Motor neuron (in vitro differentiated cells): ENCODE data around the gene ZNF333. TPM values are rescaled to one million over a fixed set of nuclear protein-coding genes. Genes with fewer than 3 reads are reported as not detected.

Source experiments
- ATAC-seq, 8 experiments: fragments of 200-7000 bp; cut with Tn5 transposase; replicated peaks in 6 of 8; 2 replicates each; pipeline ENCODE4 v1.8.0; 2021; ENCODE audit warnings: mild to moderate bottlenecking in 8 of 8, moderate library complexity in 8 of 8
- H3K27ac ChIP-seq, 2 donors: fragments of 250-450 bp; sonication (Bioruptor Pico); 2 replicates each; pipeline ENCODE4 v1.9.0; 2021; ENCODE audit warnings: antibody characterized with exemption in 2 of 2, mild to moderate bottlenecking in 2 of 2, moderate library complexity in 1 of 2
- H3K4me1 ChIP-seq, 2 donors: fragments of 250-450 bp; sonication (Bioruptor Pico); replicated peaks in 1 of 2; 2 replicates each; pipeline ENCODE4 v1.6.1; 2021; ENCODE audit warnings: antibody characterized with exemption in 2 of 2, mild to moderate bottlenecking in 2 of 2, moderate library complexity in 1 of 2
- H3K4me3 ChIP-seq, 5 donors: fragments of 250-450 bp; sonication (Bioruptor Pico); 2 replicates each; pipeline ENCODE4 v1.9.0; 2021; ENCODE audit warnings: antibody characterized with exemption in 5 of 5, mild to moderate bottlenecking in 5 of 5, moderate library complexity in 4 of 5
- WGBS, 10 experiments: fragments of 450-650 bp; shearing (Covaris generic); methylation state at CpG; one replicate each; pipeline ENCODE4 v1.0.0; 2022; 5-methylcytosine and 5-hydroxymethylcytosine counted together
- in situ Hi-C, 9 experiments: fragments of 400-800 bp; cut with MboI; loops; one replicate each; pipeline ENCODE4 v1.15.0; 2021; ENCODE audit warnings: low sequenced_read_pairs in 9 of 9, low pct_unique_long_range_greater_than_20kb in 2 of 9; ENCODE audit not compliant: unreplicated experiment in 9 of 9
- total RNA-seq, 8 experiments: library from RNA; unstranded; fragments of 300-600 nt; gene quantifications; 2 replicates each; pipeline versions ENCODE4 v1.2.3 to v1.2.4, GENCODE V29; 2022

The ZNF333 gene
- total RNA-seq, 8 experiments from 2014 or later: 9.5 to 27.8 (median 19.8) TPM

- H3K4me3 ChIP-seq: no peak within 1 kb of the TSS
- no peaks in the 10 kb centered on the region for H3K4me1 ChIP-seq
- no peak within 1 kb of the TSS for H3K27ac ChIP-seq
- in situ Hi-C loops: no loop called here
- WGBS, 10 experiments: 27 to 100% (median 57%) methylated on average over 2 to 6 of the region's 6 CpGs; no CpG with 5 or more reads in 1 of the 10 experiments
- ATAC-seq: no peak
These were observed 15.1 kb upstream of the ZNF333 start, which contains the start of gene ADGRE3 for GRCh38 chr19:14674764-14675163. TSS of gene ADGRE3 (minus strand) at chr19:14674844. CDS start at chr19:14674770, 74 bp downstream.

GRCh38 chr19:14676762-14677161 is 13.1 kb upstream of the ZNF333 start:
- H3K4me1 ChIP-seq: no peaks in the 10 kb centered on the region
- no peak for ATAC-seq
- in situ Hi-C loops: no loop called here
- no peak overlapping the region for H3K4me3 ChIP-seq
- H3K27ac ChIP-seq: no peak overlapping the region
- 50 to 84% (median 69%) methylated on average over 5 to 10 of the region's 10 CpGs for WGBS, 10 experiments

- 56 to 100% (median 73%) methylated on average over 2 to 6 of the region's 6 CpGs for WGBS, 10 experiments
- Histone ChIP-seq H3K27ac (no peak overlapping the region), H3K4me1 (no peaks in the 10 kb centered on the region), H3K4me3 (no peak overlapping the region)
- in situ Hi-C loops: no loop called here
- ATAC-seq: no peak
These were observed 12.4 kb upstream of the ZNF333 start for GRCh38 chr19:14677464-14677863.

- H3K4me1 ChIP-seq: no peaks in the 10 kb centered on the region
- WGBS, 10 experiments: 55 to 71% (median 62%) methylated on average over 1 to 9 of the region's 9 CpGs; no CpG with 5 or more reads in 1 of the 10 experiments
- no peak overlapping the region for H3K27ac ChIP-seq
- in situ Hi-C loops: no loop called here
- no peak for ATAC-seq
- H3K4me3 ChIP-seq: no peak overlapping the region
These were observed 11.6 kb upstream of the ZNF333 start for GRCh38 chr19:14678199-14678598.

- H3K4me3 ChIP-seq: no peak overlapping the region
- ATAC-seq: no peak
- in situ Hi-C loops: no loop called here
- H3K4me1 ChIP-seq: no peaks in the 10 kb centered on the region
- H3K27ac ChIP-seq: no peak overlapping the region
- 6 to 100% (median 82%) methylated on average over 1 to 2 of the region's 2 CpGs; no CpG with 5 or more reads in 3 of the 10 experiments for whole genome bisulfite sequencing, 10 experiments
These were observed 7.8 kb upstream of the ZNF333 start for GRCh38 chr19:14682084-14682483.

- in situ Hi-C loops: no loop called here
- Histone ChIP-seq H3K27ac (no peak overlapping the region), H3K4me3 (no peak overlapping the region), H3K4me1 (no peaks in the 10 kb centered on the region)
- WGBS, 10 experiments: 0 to 60% (median 12%) methylated on average over 1 to 3 of the region's 3 CpGs; no CpG with 5 or more reads in 2 of the 10 experiments
- ATAC-seq: no peak
These were observed 6.4 kb upstream of the ZNF333 start for GRCh38 chr19:14683439-14683838.

GRCh38 chr19:14686411-14686810 is 3.4 kb upstream of the ZNF333 start:
- H3K4me1 ChIP-seq: peaks cover 6 to 12% of the 10 kb centered on the region in 2 donors
- in situ Hi-C loops: loop anchor here in 1 of 9 experiments (5.0 kb wide), 1 partner anchor 114 kb away; the partner anchor contains the start of gene NDUFB7
- WGBS, 10 experiments: 10 to 82% (median 35%) methylated on average over 1 to 3 of the region's 3 CpGs; no CpG with 5 or more reads in 3 of the 10 experiments
- H3K4me3 ChIP-seq: no peak overlapping the region
- no peak for ATAC-seq
- H3K27ac ChIP-seq: no peak overlapping the region

- no peak for ATAC-seq
- Histone ChIP-seq H3K27ac (no peak overlapping the region), H3K4me1 (peaks cover 6 to 8% of the 10 kb centered on the region in 2 donors), H3K4me3 (no peak overlapping the region)
- in situ Hi-C loops: no loop called here
- 20 to 100% (median 81%) methylated on average over 1 to 11 of the region's 13 CpGs; no CpG with 5 or more reads in 1 of the 10 experiments for WGBS, 10 experiments
These were observed 4.9 kb downstream of the ZNF333 start for GRCh38 chr19:14694641-14695266.

GRCh38 chr19:14695471-14695870 is 5.6 kb downstream of the ZNF333 start:
- WGBS, 10 experiments: 40 to 100% (median 91%) methylated on average over 1 to 3 of the region's 5 CpGs; no CpG with 5 or more reads in 4 of the 10 experiments
- no peak for ATAC-seq
- Histone ChIP-seq H3K27ac (no peak overlapping the region), H3K4me3 (no peak overlapping the region), H3K4me1 (peaks cover 6 to 8% of the 10 kb centered on the region in 2 donors)
- in situ Hi-C loops: no loop called here

GRCh38 chr19:14699641-14700040 is 9.8 kb downstream of the ZNF333 start:
- H3K27ac ChIP-seq: no peak overlapping the region
- in situ Hi-C loops: no loop called here
- WGBS, 10 experiments: 71 to 98% (median 93%) methylated on average over 2 to 7 of the region's 8 CpGs; no CpG with 5 or more reads in 4 of the 10 experiments
- no peak overlapping the region for H3K4me3 ChIP-seq
- no peak for ATAC-seq
- no peaks in the 10 kb centered on the region for H3K4me1 ChIP-seq

- in situ Hi-C loops: no loop called here
- no peaks in the 10 kb centered on the region for H3K4me1 ChIP-seq
- H3K4me3 ChIP-seq: no peak overlapping the region
- no peak overlapping the region for H3K27ac ChIP-seq
- ATAC-seq: no peak
- 92 to 100% (median 97%) methylated on average over 1 to 5 of the region's 9 CpGs; no CpG with 5 or more reads in 4 of the 10 experiments for WGBS, 10 experiments
These were observed 11.0 kb downstream of the ZNF333 start for GRCh38 chr19:14700711-14701375.

- no peak for ATAC-seq
- in situ Hi-C loops: no loop called here
- H3K4me3 ChIP-seq: no peak overlapping the region
- H3K4me1 ChIP-seq: no peaks in the 10 kb centered on the region
- 40 to 100% (median 95%) methylated on average over 1 to 3 of the region's 6 CpGs for WGBS, 10 experiments
- no peak overlapping the region for H3K27ac ChIP-seq
These were observed 14.0 kb downstream of the ZNF333 start for GRCh38 chr19:14703833-14704232.

- no peak overlapping the region for H3K27ac ChIP-seq
- 69 to 93% (median 88%) methylated on average over 2 to 4 of the region's 6 CpGs; no CpG with 5 or more reads in 5 of the 10 experiments for WGBS, 10 experiments
- ATAC-seq: no peak
- in situ Hi-C loops: no loop called here
- no peaks in the 10 kb centered on the region for H3K4me1 ChIP-seq
- H3K4me3 ChIP-seq: no peak overlapping the region
These were observed 14.6 kb downstream of the ZNF333 start for GRCh38 chr19:14704450-14704849.
